Body of pancreas (tissue), 4 donors: ENCODE results near the gene QTRT2. TPM values are rescaled to one million over a fixed set of nuclear protein-coding genes. Genes with fewer than 3 reads are reported as not detected.
A peak's percentile ranks its signal among the peaks of the same experiment; 100 is the strongest.

Source experiments
- ATAC-seq: fragments of 150-250 bp; one replicate; pipeline ENCODE4 v1.9.1; 2016
- DNase-seq, 4 donors: peaks; one replicate each; pipeline ENCODE4 v3.0.0-alpha.2; 2019
- H3K27ac ChIP-seq, 4 donors: fragments of 200-600 bp; sonication (generic); 1 replicate in 3 of 4; 2 replicates in 1 of 4; pipeline versions ENCODE4 v1.5.1 to v1.6.1; 2016 to 2019; ENCODE audit warnings: mild to moderate bottlenecking in 1 of 4, mixed read lengths in 1 of 4, moderate library complexity in 1 of 4
- H3K27me3 ChIP-seq, 2 donors: fragments of 200-600 bp; sonication (generic); one replicate each; pipeline ENCODE4 v1.6.0; 2016; ENCODE audit warnings: mild to moderate bottlenecking in 1 of 2
- H3K36me3 ChIP-seq, 2 donors: fragments of 200-600 bp; sonication (generic); replicated peaks in 1 of 2; 2 replicates each; pipeline ENCODE4 v1.5.1; 2016; ENCODE audit warnings: low read depth in 2 of 2; ENCODE audit not compliant: insufficient read depth in 1 of 2
- H3K4me1 ChIP-seq: fragments of 200-600 bp; sonication (generic); one replicate; pipeline ENCODE4 v1.6.0; 2016
- H3K4me3 ChIP-seq, 2 donors: fragments of 200-600 bp; sonication (generic); 1 replicate in 1 of 2; 2 replicates in 1 of 2; pipeline ENCODE4 v1.5.1; 2016 to 2019
- H3K9me3 ChIP-seq, 3 donors: fragments of 200-600 bp; sonication (generic); 1 replicate in 2 of 3; 2 replicates in 1 of 3; pipeline ENCODE4 v1.5.1; 2016
- CTCF ChIP-seq, 7 experiments: fragments of 450-650 bp in 4 of 7; fragments of 200-600 bp in 3 of 7; sonication (generic) in 3 of 7; IDR thresholded peaks; one replicate each; pipeline ENCODE4 v1.5.1; 2016 to 2019; ENCODE audit warnings: antibody characterized with exemption in 7 of 7
- POLR2A ChIP-seq, 3 donors: fragments of 450-650 bp; IDR thresholded peaks; one replicate each; pipeline ENCODE4 v1.6.1; 2016; ENCODE audit warnings: antibody characterized with exemption in 3 of 3, mild to moderate bottlenecking in 2 of 3
- WGBS, 2 donors: methylation state at CpG; one replicate each; pipeline ENCODE4 v1.1.5; 2017; 5-methylcytosine and 5-hydroxymethylcytosine counted together
- intact Hi-C: fragments of 100-400 bp; cut with DNase I; formaldehyde crosslinking; loops from one replicate; pipeline ENCODE4 v1.15.1; 2023
- total RNA-seq, 2 donors: library from RNA; depleted of rRNA; stranded (reverse); fragments of >200 nt; gene quantifications; one replicate each; pipeline ENCODE4 v1.1.0, GENCODE V29; 2016

QTRT2 gene
- total RNA-seq, result 10 to 100 TPM; 10.6 to 15.8 TPM

- peak within 1 kb of the TSS; percentile 48 to 83 for H3K4me3 ChIP-seq
- peaks cover 22% of the 10 kb centered on the region for H3K4me1 ChIP-seq
- 0 to 1% methylated on average over 38 to 49 of the region's 49 CpGs for WGBS, 2 donors
- H3K36me3 ChIP-seq, result no peaks in the 10 kb centered on the region
- TF ChIP-seq POLR2A (IDR thresholded peaks at IDR 0.05) (peak in 2 of 3 donors; percentile 57 to 71), CTCF (IDR thresholded peaks at IDR 0.05) (peak in 1 of 7 experiments; percentile 5)
- intact Hi-C loops, result no loop called here
- peak within 1 kb of the TSS; percentile 38 to 84 (median 62) for H3K27ac ChIP-seq
- H3K9me3 ChIP-seq, result no peaks in the 10 kb centered on the region
- DNase-seq, result peak; percentile 99 to 100 (median 99)
- peak; percentile 100 for ATAC-seq
- H3K27me3 ChIP-seq, result no peaks in the 10 kb centered on the region
Observed at GRCh38 chr3:114056130-114057010, at the start of gene QTRT2, which contains the start of gene CCDC191. Gene QTRT2 (plus strand): TSS chr3:114056737. CDS start chr3:114065258, 8,521 bp downstream. Gene CCDC191 (minus strand): TSS chr3:114056526. CDS start chr3:114056466, 60 bp downstream.

GRCh38 chr3:114011059-114011797, 45.3 kb upstream of the QTRT2 start:
- Histone ChIP-seq H3K9me3 (no peaks in the 10 kb centered on the region), H3K4me1 (no peaks in the 10 kb centered on the region), H3K4me3 (no peak overlapping the region), H3K27me3 (no peaks in the 10 kb centered on the region), H3K36me3 (no peaks in the 10 kb centered on the region), H3K27ac (no peak overlapping the region)
- TF ChIP-seq CTCF (IDR thresholded peaks at IDR 0.05), result no peak
- no peak for TF ChIP-seq POLR2A (IDR thresholded peaks at IDR 0.05)
- intact Hi-C loops, result no loop called here
- ATAC-seq, result no peak
- 76 to 89% methylated on average over 2 of the region's 2 CpGs for WGBS, 2 donors
- DNase-seq, result no peak

- intact Hi-C loops, result no loop called here
- Histone ChIP-seq H3K4me1 (no peaks in the 10 kb centered on the region), H3K27ac (no peak overlapping the region), H3K36me3 (no peaks in the 10 kb centered on the region), H3K9me3 (no peaks in the 10 kb centered on the region), H3K27me3 (no peaks in the 10 kb centered on the region), H3K4me3 (no peak overlapping the region)
- DNase-seq (peak in 3 of 4 donors; percentile 16 to 21 (median 16)), ATAC-seq (no peak)
- TF ChIP-seq CTCF (IDR thresholded peaks at IDR 0.05), result peak in 1 of 7 experiments; percentile 4
- TF ChIP-seq POLR2A (IDR thresholded peaks at IDR 0.05), result no peak
- 62 to 66% methylated on average over 7 of the region's 7 CpGs for WGBS, 2 donors
Observed at GRCh38 chr3:114014211-114014610, 42.3 kb upstream of the QTRT2 start.

GRCh38 chr3:114019486-114019885, 37.1 kb upstream of the QTRT2 start:
- intact Hi-C loops, result no loop called here
- TF ChIP-seq POLR2A (IDR thresholded peaks at IDR 0.05) (no peak), CTCF (IDR thresholded peaks at IDR 0.05) (no peak)
- Histone ChIP-seq H3K36me3 (no peaks in the 10 kb centered on the region), H3K4me1 (no peaks in the 10 kb centered on the region), H3K9me3 (no peaks in the 10 kb centered on the region), H3K27ac (no peak overlapping the region), H3K4me3 (no peak overlapping the region), H3K27me3 (no peaks in the 10 kb centered on the region)
- 65 to 87% methylated on average over 2 of the region's 2 CpGs for WGBS, 2 donors
- DNase-seq, result no peak
- no peak for ATAC-seq
